ENCODE data around the gene CUX1.

The CUX1 gene

DNA sequence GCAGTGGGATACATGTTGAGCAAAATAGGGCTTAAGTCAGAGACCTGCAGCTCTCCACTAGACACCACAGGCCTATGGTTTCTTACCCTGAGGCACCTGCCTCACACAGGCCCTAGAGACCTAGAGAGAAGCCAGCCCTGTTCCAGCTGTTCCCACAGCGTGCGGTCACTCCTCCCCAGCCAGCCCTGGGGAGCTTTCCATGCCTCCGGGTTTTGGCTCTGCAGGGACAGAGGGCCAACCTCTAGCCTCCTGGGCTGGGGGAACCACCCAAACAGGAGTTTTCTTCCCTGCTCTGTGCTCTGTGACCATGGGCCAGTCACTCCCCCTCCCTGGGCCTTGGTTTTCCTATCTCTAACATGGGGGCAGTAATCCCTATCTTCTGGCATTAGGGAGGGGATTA, 502.2 kb downstream of the CUX1 start:
- Histone ChIP-seq H4K20me1 (ENCODE audit: insufficient read depth, low read length) (no peaks in the 10 kb centered on the region), H3K4me1 (ENCODE audit: low read length) (no peaks in the 10 kb centered on the region), H3K4me2 (ENCODE audit: low read depth, low read length) (no peak overlapping the region), H3K27me3 (replicated peaks; ENCODE audit: insufficient read depth, low read length) (no peaks in the 10 kb centered on the region), H3K36me3 (replicated peaks; ENCODE audit: insufficient read depth, low read length) (0 out of 2 replicates have a peak, but pooled peaks cover 3% of the 10 kb centered on the region), H3K9me3 (replicated peaks; ENCODE audit: insufficient read depth, low read length) (no peaks in the 10 kb centered on the region), H3K79me2 (ENCODE audit: low read length) (peaks cover 5% of the 10 kb centered on the region; the same call in 1 of the 2 replicates), H3K4me3 (ENCODE audit: low read length) (no peak overlapping the region), H3F3A (ENCODE audit: insufficient read depth, low read length) (0 out of 2 replicates have a peak, but pooled peaks cover 10% of the 10 kb centered on the region), H3K27ac (ENCODE audit: low read length) (no peak overlapping the region), H3K9me2 (replicated peaks; ENCODE audit: insufficient read depth, low read length) (no peaks in the 10 kb centered on the region), H2AFZ (ENCODE audit: low read length) (no peak overlapping the region), H3K9ac (ENCODE audit: low read length) (no peak overlapping the region)
- no peak for DNase-seq
- TF ChIP-seq, protein P1, sequence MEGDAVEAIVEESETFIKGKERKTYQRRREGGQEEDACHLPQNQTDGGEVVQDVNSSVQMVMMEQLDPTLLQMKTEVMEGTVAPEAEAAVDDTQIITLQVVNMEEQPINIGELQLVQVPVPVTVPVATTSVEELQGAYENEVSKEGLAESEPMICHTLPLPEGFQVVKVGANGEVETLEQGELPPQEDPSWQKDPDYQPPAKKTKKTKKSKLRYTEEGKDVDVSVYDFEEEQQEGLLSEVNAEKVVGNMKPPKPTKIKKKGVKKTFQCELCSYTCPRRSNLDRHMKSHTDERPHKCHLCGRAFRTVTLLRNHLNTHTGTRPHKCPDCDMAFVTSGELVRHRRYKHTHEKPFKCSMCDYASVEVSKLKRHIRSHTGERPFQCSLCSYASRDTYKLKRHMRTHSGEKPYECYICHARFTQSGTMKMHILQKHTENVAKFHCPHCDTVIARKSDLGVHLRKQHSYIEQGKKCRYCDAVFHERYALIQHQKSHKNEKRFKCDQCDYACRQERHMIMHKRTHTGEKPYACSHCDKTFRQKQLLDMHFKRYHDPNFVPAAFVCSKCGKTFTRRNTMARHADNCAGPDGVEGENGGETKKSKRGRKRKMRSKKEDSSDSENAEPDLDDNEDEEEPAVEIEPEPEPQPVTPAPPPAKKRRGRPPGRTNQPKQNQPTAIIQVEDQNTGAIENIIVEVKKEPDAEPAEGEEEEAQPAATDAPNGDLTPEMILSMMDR (IDR thresholded peaks at IDR 0.05; ENCODE audit: low read length): no peak
- no peak for TF ChIP-seq EZH2phosphoT487 (IDR thresholded peaks at IDR 0.05; ENCODE audit: low read length)
- no peak for TF ChIP-seq EZH2 (optimal IDR thresholded peaks at IDR 0.05; ENCODE audit: low read depth, low read length)

DNA sequence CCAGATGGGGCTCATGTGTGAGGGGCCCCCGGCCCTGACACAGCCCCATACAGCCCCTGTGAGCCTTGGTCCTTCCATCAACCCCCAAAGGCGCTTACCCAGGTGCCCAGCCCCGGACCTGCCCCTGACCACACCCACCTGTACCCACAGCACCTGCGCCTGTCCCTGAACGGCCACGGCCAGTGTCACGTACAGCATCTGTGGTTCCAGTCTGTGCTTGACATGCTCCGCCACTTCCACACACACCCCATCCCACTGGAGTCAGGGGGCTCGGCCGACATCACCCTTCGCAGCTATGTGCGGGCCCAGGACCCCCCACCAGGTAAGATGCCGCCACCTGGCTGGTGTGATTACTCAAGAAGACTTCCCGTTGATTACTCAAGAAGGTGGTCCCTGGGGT, 502.8 kb downstream of the CUX1 start:
- Histone ChIP-seq H3K36me3 (replicated peaks; ENCODE audit: insufficient read depth, low read length) (0 out of 2 replicates have a peak, but pooled peaks cover 3% of the 10 kb centered on the region), H3K9me3 (replicated peaks; ENCODE audit: insufficient read depth, low read length) (no peaks in the 10 kb centered on the region), H3K9me2 (replicated peaks; ENCODE audit: insufficient read depth, low read length) (no peaks in the 10 kb centered on the region), H3K4me1 (ENCODE audit: low read length) (no peaks in the 10 kb centered on the region), H2AFZ (ENCODE audit: low read length) (no peak overlapping the region), H3K4me3 (ENCODE audit: low read length) (no peak overlapping the region), H3K27me3 (replicated peaks; ENCODE audit: insufficient read depth, low read length) (no peaks in the 10 kb centered on the region), H3K27ac (ENCODE audit: low read length) (no peak overlapping the region), H3K4me2 (ENCODE audit: low read depth, low read length) (no peak overlapping the region), H3K9ac (ENCODE audit: low read length) (no peak overlapping the region), H3K79me2 (ENCODE audit: low read length) (0 out of 2 replicates have a peak, but pooled peaks cover 5% of the 10 kb centered on the region), H3F3A (ENCODE audit: insufficient read depth, low read length) (0 out of 2 replicates have a peak, but pooled peaks cover 10% of the 10 kb centered on the region), H4K20me1 (ENCODE audit: insufficient read depth, low read length) (no peaks in the 10 kb centered on the region)
- TF ChIP-seq EZH2 (optimal IDR thresholded peaks at IDR 0.05; ENCODE audit: low read depth, low read length) (no peak), EZH2phosphoT487 (IDR thresholded peaks at IDR 0.05; ENCODE audit: low read length) (no peak)
- TF ChIP-seq, protein P1 (IDR thresholded peaks at IDR 0.05; ENCODE audit: low read length): no peak
- DNase-seq: no peak

DNA sequence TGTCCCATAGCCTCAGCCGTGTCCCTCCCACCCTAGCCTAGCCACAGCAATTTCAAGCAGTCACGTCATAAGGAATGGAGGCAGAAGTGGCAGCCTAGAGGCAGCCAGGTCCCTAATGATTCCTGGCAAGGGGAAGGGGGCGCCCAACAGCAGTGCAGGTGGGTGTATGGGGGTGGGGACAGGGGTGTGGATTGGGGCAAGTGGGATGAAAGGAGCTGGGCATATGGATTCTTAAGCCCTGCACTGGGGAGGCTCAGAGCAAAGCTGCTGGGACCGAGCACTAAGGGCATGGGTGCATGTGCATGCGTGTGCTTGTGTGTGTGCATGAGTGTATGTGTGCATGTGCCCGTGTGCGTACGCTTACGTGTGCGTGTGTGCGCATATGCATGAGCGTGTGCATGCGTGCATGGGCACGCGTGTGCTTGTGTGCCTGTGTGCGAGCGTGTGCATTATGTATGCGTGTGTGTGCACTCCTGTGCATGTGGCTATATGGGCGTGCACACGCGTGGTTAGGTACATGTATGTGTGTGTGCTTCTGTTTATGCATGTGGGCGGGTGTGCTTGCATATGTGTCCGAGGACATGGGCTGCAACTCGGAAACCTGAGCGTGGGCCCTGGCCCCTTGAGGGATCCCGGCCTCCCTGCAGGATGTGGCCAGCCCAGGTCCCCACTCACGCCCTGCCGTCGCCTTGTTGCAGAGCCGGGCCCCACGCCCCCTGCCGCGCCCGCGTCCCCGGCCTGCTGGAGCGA, 503.4 kb downstream of the CUX1 start:
- TF ChIP-seq EZH2 (optimal IDR thresholded peaks at IDR 0.05; ENCODE audit: low read depth, low read length) (no peak), EZH2phosphoT487 (IDR thresholded peaks at IDR 0.05; ENCODE audit: low read length) (no peak)
- TF ChIP-seq, protein P1 (IDR thresholded peaks at IDR 0.05; ENCODE audit: low read length): no peak
- no peak overlapping the region for H2AFZ ChIP-seq (ENCODE audit: low read length)
- no peak overlapping the region for H3K9ac ChIP-seq (ENCODE audit: low read length)
- no peak for DNase-seq
- H3F3A ChIP-seq (ENCODE audit: insufficient read depth, low read length): 0 out of 2 replicates have a peak, but pooled peaks cover 10% of the 10 kb centered on the region
- no peak overlapping the region for H3K27ac ChIP-seq (ENCODE audit: low read length)
- H3K36me3 ChIP-seq (replicated peaks; ENCODE audit: insufficient read depth, low read length): 0 out of 2 replicates have a peak, but pooled peaks cover 3% of the 10 kb centered on the region
- no peaks in the 10 kb centered on the region for H4K20me1 ChIP-seq (ENCODE audit: insufficient read depth, low read length)
- no peaks in the 10 kb centered on the region for H3K9me3 ChIP-seq (replicated peaks; ENCODE audit: insufficient read depth, low read length)
- no peak overlapping the region for H3K4me3 ChIP-seq (ENCODE audit: low read length)
- no peaks in the 10 kb centered on the region for H3K9me2 ChIP-seq (replicated peaks; ENCODE audit: insufficient read depth, low read length)
- 0 out of 2 replicates have a peak, but pooled peaks cover 5% of the 10 kb centered on the region for H3K79me2 ChIP-seq (ENCODE audit: low read length)
- no peaks in the 10 kb centered on the region for H3K27me3 ChIP-seq (replicated peaks; ENCODE audit: insufficient read depth, low read length)
- H3K4me1 ChIP-seq (ENCODE audit: low read length): no peaks in the 10 kb centered on the region
- H3K4me2 ChIP-seq (ENCODE audit: low read depth, low read length): no peak overlapping the region

Measured in MM.1S (cell line).